Endodermal cell (in vitro differentiated cells): Measurements from ENCODE around the gene ZNF197. TPM values are rescaled to one million over a fixed set of nuclear protein-coding genes. Genes with fewer than 3 reads are reported as not detected.
A peak's percentile ranks its signal among the peaks of the same experiment; 100 is the strongest.

Source experiments
- DNase-seq: peaks from one replicate; pipeline ENCODE4 v3.0.0-alpha.2; 2017
- H3K27ac ChIP-seq: 2 replicates; pipeline ENCODE4 v1.5.1; 2013; ENCODE audit warnings: mild to moderate bottlenecking, low read depth, low read length, moderate library complexity
- H3K27me3 ChIP-seq: 2 replicates; pipeline ENCODE4 v1.6.1; 2013; ENCODE audit warnings: mild to moderate bottlenecking, low read length, moderate library complexity; ENCODE audit not compliant: insufficient read depth, control insufficient read depth, poor library complexity, severe bottlenecking
- H3K36me3 ChIP-seq: 2 replicates; pipeline ENCODE4 v1.7.0; 2013; ENCODE audit warnings: mild to moderate bottlenecking, low read length, moderate library complexity; ENCODE audit not compliant: control insufficient read depth, insufficient read depth
- H3K4me1 ChIP-seq: one replicate; pipeline ENCODE4 v1.7.0; 2013; ENCODE audit warnings: low read length; ENCODE audit not compliant: control insufficient read depth, insufficient read depth
- H3K4me3 ChIP-seq: 2 replicates; pipeline ENCODE4 v1.5.1; 2013; ENCODE audit warnings: mild to moderate bottlenecking, low read length, moderate library complexity
- H3K9ac ChIP-seq: 2 replicates; pipeline ENCODE4 v1.6.1; 2013; ENCODE audit warnings: mild to moderate bottlenecking, low read length, moderate library complexity; ENCODE audit not compliant: poor library complexity, severe bottlenecking; ENCODE audit errors: extremely low read depth
- H3K9me3 ChIP-seq: 2 replicates; pipeline ENCODE4 v1.6.1; 2013; ENCODE audit warnings: mild to moderate bottlenecking, low read length, moderate library complexity; ENCODE audit not compliant: control insufficient read depth
- H3K27ac Mint-ChIP-seq: 2 replicates; pipeline ENCODE4 v1.8.0; 2020; ENCODE audit warnings: mixed read lengths
- H3K27me3 Mint-ChIP-seq: 2 replicates; pipeline ENCODE4 v1.8.0; 2021; ENCODE audit warnings: mild to moderate bottlenecking, mixed read lengths; ENCODE audit not compliant: insufficient read depth
- H3K36me3 Mint-ChIP-seq: 2 replicates; pipeline ENCODE4 v1.8.0; 2020; ENCODE audit warnings: low read depth, mixed read lengths
- H3K4me1 Mint-ChIP-seq: 2 replicates; pipeline ENCODE4 v1.8.0; 2020; ENCODE audit warnings: mixed read lengths
- H3K4me3 Mint-ChIP-seq: 2 replicates; pipeline ENCODE4 v1.8.0; 2020; ENCODE audit warnings: mild to moderate bottlenecking, moderate library complexity, mixed read lengths
- H3K9me3 Mint-ChIP-seq: 2 replicates; pipeline ENCODE4 v1.8.0; 2020; ENCODE audit warnings: mild to moderate bottlenecking, mixed read lengths
- WGBS, 2 experiments: methylation state at CpG; one replicate each; pipeline versions ENCODE4 v1.1.5 to v1.1.7; 2013; ENCODE audit warnings: missing lambda C conversion rate in 2 of 2, mixed read lengths in 1 of 2; ENCODE audit not compliant: insufficient coverage in 1 of 2, insufficient read length in 1 of 2; 5-methylcytosine and 5-hydroxymethylcytosine counted together
- total RNA-seq, 2 donors: library from RNA; stranded (reverse); fragmentation: NEBNext Ultra II Directional in 1 of 2; extraction: Animal tissue kit (Norgen Biotek cat#: 25700) in 1 of 2; gene quantifications; 2 replicates in 1 of 2; 3 replicates in 1 of 2; pipeline ENCODE4 v1.2.1, GENCODE V29; 2021
- TF ChIP-seq, protein P1 (sequence below): fragments of 200-600 bp; sonication (generic); conservative IDR thresholded peaks from 2 replicates; pipeline ENCODE4 v1.5.0; 2021; ENCODE audit warnings: antibody characterized with exemption, mild to moderate bottlenecking

Gene ZNF197
- total RNA-seq, 2 donors from 2014 or later: 22.7 to 31.9 TPM

DNA sequence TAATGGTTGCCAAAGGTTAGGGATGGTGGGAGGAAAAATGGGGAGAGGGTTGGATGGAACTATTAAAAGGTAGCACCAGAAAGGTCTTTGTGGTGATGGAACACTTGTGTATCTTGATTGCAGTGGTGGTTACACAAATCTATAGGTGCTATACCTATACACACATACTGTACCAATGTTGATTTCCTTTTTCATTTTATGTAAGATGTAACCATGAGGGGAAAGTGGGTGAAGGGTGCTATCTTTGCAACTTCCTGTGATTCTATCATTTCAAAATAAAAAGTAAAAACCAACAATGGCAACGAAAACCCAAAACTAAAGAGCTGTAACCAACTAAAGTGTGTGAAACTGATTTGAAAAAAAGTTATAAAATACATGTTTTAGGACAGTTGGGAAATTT, 22.9 kb downstream of the ZNF197 start:
- TF ChIP-seq, protein P1, sequence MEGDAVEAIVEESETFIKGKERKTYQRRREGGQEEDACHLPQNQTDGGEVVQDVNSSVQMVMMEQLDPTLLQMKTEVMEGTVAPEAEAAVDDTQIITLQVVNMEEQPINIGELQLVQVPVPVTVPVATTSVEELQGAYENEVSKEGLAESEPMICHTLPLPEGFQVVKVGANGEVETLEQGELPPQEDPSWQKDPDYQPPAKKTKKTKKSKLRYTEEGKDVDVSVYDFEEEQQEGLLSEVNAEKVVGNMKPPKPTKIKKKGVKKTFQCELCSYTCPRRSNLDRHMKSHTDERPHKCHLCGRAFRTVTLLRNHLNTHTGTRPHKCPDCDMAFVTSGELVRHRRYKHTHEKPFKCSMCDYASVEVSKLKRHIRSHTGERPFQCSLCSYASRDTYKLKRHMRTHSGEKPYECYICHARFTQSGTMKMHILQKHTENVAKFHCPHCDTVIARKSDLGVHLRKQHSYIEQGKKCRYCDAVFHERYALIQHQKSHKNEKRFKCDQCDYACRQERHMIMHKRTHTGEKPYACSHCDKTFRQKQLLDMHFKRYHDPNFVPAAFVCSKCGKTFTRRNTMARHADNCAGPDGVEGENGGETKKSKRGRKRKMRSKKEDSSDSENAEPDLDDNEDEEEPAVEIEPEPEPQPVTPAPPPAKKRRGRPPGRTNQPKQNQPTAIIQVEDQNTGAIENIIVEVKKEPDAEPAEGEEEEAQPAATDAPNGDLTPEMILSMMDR: no peak
- H3K4me1 ChIP-seq: no peaks in the 10 kb centered on the region
- peaks cover 42% of the 10 kb centered on the region for H3K9me3 Mint-ChIP-seq
- no peaks in the 10 kb centered on the region for H3K27me3 Mint-ChIP-seq
- H3K9me3 ChIP-seq: peaks cover 15% of the 10 kb centered on the region
- no peak overlapping the region for H3K27ac ChIP-seq
- H3K4me1 Mint-ChIP-seq: no peaks in the 10 kb centered on the region
- 67 to 92% methylated on average over 1 of the region's 1 CpG for WGBS, 2 experiments
- H3K9ac ChIP-seq: no peak overlapping the region
- peak overlapping the region; percentile 85 for H3K4me3 Mint-ChIP-seq
- H3K36me3 Mint-ChIP-seq: peaks cover 51% of the 10 kb centered on the region
- H3K36me3 ChIP-seq: peaks cover 40% of the 10 kb centered on the region
- H3K4me3 ChIP-seq: peak overlapping the region; percentile 89
- no peaks in the 10 kb centered on the region for H3K27me3 ChIP-seq
- no peak overlapping the region for H3K27ac Mint-ChIP-seq
- DNase-seq: no peak

DNA sequence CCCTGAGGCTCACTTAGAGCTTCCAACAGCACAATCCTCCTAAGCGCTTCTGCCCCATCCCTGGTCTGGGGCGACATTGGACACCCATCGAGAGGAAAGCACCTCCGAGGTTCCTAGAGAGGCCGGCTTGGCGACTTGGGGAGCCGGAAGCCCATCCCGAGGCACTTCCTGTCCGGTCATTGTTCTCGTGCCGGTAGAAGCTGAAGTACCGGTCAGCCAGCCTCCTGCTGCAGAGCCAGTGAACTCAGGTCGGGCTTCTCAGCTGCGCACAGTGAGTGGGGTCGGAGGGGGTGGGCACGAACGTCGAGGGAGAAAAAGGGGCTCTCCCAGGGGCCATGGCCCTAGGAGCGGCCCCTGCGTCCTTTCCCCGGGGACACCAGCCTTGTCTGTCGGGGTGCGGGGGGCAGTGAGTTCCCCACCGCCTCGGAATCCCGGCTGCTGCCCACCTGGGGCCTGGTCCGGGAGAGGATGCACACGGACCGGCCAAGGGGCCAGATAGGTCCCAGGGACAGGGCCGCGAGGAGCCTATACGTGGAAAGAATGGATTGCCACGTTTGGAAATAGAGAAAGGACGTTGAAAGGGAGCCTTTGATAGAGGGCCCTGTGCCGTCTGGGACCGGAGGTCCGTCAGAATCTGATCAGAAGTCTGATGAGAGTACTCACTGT, 23.9 kb downstream of the ZNF197 start, which contains the start of gene ZNF35:
Gene ZNF35 (plus strand): TSS at position 169 of the 666 bp plus-strand sequence. CDS start 2,336 bp downstream, outside the sequence.
- Mint-ChIP-seq H3K36me3 (peaks cover 51% of the 10 kb centered on the region), H3K27me3 (no peaks in the 10 kb centered on the region), H3K9me3 (peaks cover 33% of the 10 kb centered on the region), H3K27ac (peak within 1 kb of the TSS; percentile 90), H3K4me3 (peak within 1 kb of the TSS; percentile 85), H3K4me1 (no peaks in the 10 kb centered on the region)
- TF ChIP-seq, protein P1: no peak
- Histone ChIP-seq H3K27ac (peak within 1 kb of the TSS; percentile 81), H3K27me3 (no peaks in the 10 kb centered on the region), H3K4me1 (no peaks in the 10 kb centered on the region), H3K9ac (peak within 1 kb of the TSS; percentile 81), H3K4me3 (peak within 1 kb of the TSS; percentile 89), H3K9me3 (peaks cover 5% of the 10 kb centered on the region), H3K36me3 (peaks cover 40% of the 10 kb centered on the region)
- peak; percentile 94 for DNase-seq
- WGBS, 2 experiments: 0 to 1% methylated on average over 14 to 37 of the region's 37 CpGs

DNA sequence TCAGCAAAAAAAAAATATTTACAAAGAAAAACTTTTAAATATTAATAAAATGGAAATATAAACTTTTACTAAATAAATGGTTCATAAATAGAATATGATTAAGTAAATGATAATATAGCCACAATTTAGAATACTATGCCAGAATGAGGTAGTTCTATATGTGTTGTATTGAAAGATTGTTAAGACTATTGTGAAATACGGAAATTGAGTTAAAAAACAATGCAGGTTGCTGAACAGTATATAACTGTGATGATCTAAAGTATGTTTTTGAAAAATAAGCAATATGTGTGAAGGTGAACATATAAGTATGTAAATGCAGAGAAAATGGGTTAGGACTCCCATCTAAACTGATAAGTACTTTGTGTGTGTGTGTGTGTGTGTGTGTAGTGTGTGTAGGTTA, 24.9 kb downstream of the ZNF197 start:
- H3K4me1 ChIP-seq: no peaks in the 10 kb centered on the region
- no peak for DNase-seq
- 89% methylated on average over 1 of the region's 1 CpG for WGBS, 2 experiments
- peaks cover 39% of the 10 kb centered on the region for H3K36me3 ChIP-seq
- H3K27me3 ChIP-seq: no peaks in the 10 kb centered on the region
- H3K9me3 Mint-ChIP-seq: peaks cover 24% of the 10 kb centered on the region
- peak overlapping the region; percentile 89 for H3K4me3 ChIP-seq
- H3K9me3 ChIP-seq: no peaks in the 10 kb centered on the region
- no peaks in the 10 kb centered on the region for H3K4me1 Mint-ChIP-seq
- peak overlapping the region; percentile 85 for H3K4me3 Mint-ChIP-seq
- H3K27ac Mint-ChIP-seq: no peak overlapping the region
- TF ChIP-seq, protein P1: no peak
- no peaks in the 10 kb centered on the region for H3K27me3 Mint-ChIP-seq
- no peak overlapping the region for H3K27ac ChIP-seq
- peaks cover 49% of the 10 kb centered on the region for H3K36me3 Mint-ChIP-seq
- H3K9ac ChIP-seq: no peak overlapping the region
